ENCODE data around the gene DRC3.

DNA sequence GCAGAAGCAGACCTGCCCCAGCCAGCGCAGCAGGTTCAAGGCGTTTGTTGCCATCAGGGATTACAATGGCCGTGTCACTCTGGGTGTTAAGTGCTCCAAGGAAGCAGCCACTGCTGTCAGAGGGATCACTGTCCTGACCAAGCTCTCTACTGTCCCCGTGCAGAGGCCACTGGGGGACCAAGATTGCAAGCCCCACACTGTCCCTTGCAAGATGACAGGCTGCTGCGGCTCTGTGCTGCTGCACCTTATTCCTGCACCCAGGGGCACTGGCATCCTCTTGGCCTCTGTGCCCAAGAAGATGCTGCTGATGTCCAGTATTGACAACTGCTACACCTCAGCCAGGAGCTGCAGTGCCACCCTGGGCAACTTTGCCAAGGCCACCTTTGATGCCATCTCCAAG, 38.6 kb downstream of the DRC3 start:
- TF ChIP-seq, protein P1, sequence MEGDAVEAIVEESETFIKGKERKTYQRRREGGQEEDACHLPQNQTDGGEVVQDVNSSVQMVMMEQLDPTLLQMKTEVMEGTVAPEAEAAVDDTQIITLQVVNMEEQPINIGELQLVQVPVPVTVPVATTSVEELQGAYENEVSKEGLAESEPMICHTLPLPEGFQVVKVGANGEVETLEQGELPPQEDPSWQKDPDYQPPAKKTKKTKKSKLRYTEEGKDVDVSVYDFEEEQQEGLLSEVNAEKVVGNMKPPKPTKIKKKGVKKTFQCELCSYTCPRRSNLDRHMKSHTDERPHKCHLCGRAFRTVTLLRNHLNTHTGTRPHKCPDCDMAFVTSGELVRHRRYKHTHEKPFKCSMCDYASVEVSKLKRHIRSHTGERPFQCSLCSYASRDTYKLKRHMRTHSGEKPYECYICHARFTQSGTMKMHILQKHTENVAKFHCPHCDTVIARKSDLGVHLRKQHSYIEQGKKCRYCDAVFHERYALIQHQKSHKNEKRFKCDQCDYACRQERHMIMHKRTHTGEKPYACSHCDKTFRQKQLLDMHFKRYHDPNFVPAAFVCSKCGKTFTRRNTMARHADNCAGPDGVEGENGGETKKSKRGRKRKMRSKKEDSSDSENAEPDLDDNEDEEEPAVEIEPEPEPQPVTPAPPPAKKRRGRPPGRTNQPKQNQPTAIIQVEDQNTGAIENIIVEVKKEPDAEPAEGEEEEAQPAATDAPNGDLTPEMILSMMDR (IDR thresholded peaks at IDR 0.05; ENCODE audit: poor library complexity): no peak
- no peak for TF ChIP-seq EZH2 (IDR thresholded peaks at IDR 0.05; ENCODE audit: borderline replicate concordance)
